Measurements from ENCODE around the gene GCDH. TPM values are rescaled to one million over a fixed set of nuclear protein-coding genes. Genes with fewer than 3 reads are reported as not detected.
"Not testable (repeated sequence)": the region's sequence is repeated elsewhere in the genome, so short reads cannot be mapped to it uniquely, and the experiment has no call there.

Gene GCDH
- total and polyA plus RNA-seq, 12 donors, result 22.6 to 72.3 (median 45.1) TPM

GRCh38 chr19:12888006-12888603, 2.9 kb upstream of the GCDH start:
- 76 to 81% methylated on average over 5 of the region's 5 CpGs for WGBS, 2 donors
- TF ChIP-seq CTCF (IDR thresholded peaks at IDR 0.05), result no peak
- Histone ChIP-seq H3K4me1 (peaks cover 11 to 46% (median 25%) of the 10 kb centered on the region in 9 donors), H3K36me3 (peaks cover 0 to 2% (median 0%) of the 10 kb centered on the region in 9 donors), H3K9me3 (peaks cover 0 to 15% (median 0%) of the 10 kb centered on the region in 11 donors), H3K4me3 (no peak overlapping the region), H3K27ac (no peak overlapping the region), H3K27me3 (peaks cover 0 to 41% (median 27%) of the 10 kb centered on the region in 7 donors)
- no peak for DNase-seq
- ATAC-seq, result no peak
- intact Hi-C loops (cut with DNase I), result loop anchor here in 2 of 10 donors (10.0 kb wide), 1 partner anchor 77 kb away; the partner anchor contains the start of gene DAND5 (in 2 of the 2)

- WGBS, 2 donors, result 29 to 35% methylated on average over 10 of the region's 10 CpGs
- Histone ChIP-seq H3K4me1 (peaks cover 7 to 26% (median 18%) of the 10 kb centered on the region in 9 donors), H3K27me3 (peaks cover 0 to 19% (median 11%) of the 10 kb centered on the region in 7 donors), H3K27ac (peak overlapping the region in 2 of 10 donors; percentile 77 to 85), H3K36me3 (peaks cover 0 to 24% (median 0%) of the 10 kb centered on the region in 9 donors), H3K4me3 (peak overlapping the region in 8 of 10 donors; percentile 54 to 99 (median 90))
- DNase-seq; H3K9me3 ChIP-seq; ATAC-seq; intact Hi-C loops (cut with DNase I): not testable (repeated sequence)
Measured at GRCh38 chr19:12890299-12890786, 617 bp upstream of the GCDH start.

- intact Hi-C loops (cut with DNase I), result no loop called here
- no peaks in the 10 kb centered on the region for H3K9me3 ChIP-seq
- no peak for TF ChIP-seq CTCF (IDR thresholded peaks at IDR 0.05)
- H3K27me3 ChIP-seq, result peaks cover 0 to 6% (median 0%) of the 10 kb centered on the region in 7 donors
- WGBS, 2 donors, result 7 to 8% methylated on average over 25 to 26 of the region's 26 CpGs
- H3K27ac ChIP-seq, result peak overlapping the region in 9 of 10 donors; percentile 54 to 85 (median 77)
- peak overlapping the region; percentile 54 to 99 (median 90) for H3K4me3 ChIP-seq
- H3K4me1 ChIP-seq, result peaks cover 6 to 18% (median 12%) of the 10 kb centered on the region in 9 donors
- DNase-seq (no peak), ATAC-seq (peak in 2 of 8 donors; percentile 1)
- peaks cover 0 to 37% (median 0%) of the 10 kb centered on the region in 9 donors for H3K36me3 ChIP-seq
Measured at GRCh38 chr19:12891553-12892021, 627 bp downstream of the GCDH start.

- peaks cover 6 to 18% (median 12%) of the 10 kb centered on the region in 9 donors for H3K4me1 ChIP-seq
- no peak overlapping the region for H3K27ac ChIP-seq
- no peak for ATAC-seq
- intact Hi-C loops (cut with DNase I), result no loop called here
- no peak for DNase-seq
- WGBS, 2 donors, result 92 to 95% methylated on average over 5 of the region's 5 CpGs
- H3K27me3 ChIP-seq, result no peaks in the 10 kb centered on the region
- TF ChIP-seq CTCF (IDR thresholded peaks at IDR 0.05), result no peak
- H3K4me3 ChIP-seq, result no peak overlapping the region
- H3K36me3 ChIP-seq, result peaks cover 0 to 57% (median 0%) of the 10 kb centered on the region in 9 donors
- H3K9me3 ChIP-seq, result no peaks in the 10 kb centered on the region
Measured at GRCh38 chr19:12893582-12893981, 2.6 kb downstream of the GCDH start.
